ENCODE data around the gene KCNB1. TPM values are rescaled to one million over a fixed set of nuclear protein-coding genes. Genes with fewer than 3 reads are reported as not detected.

Gene KCNB1
- total RNA-seq, 1 donor from 2014 or later = 0.98 TPM

- no peaks in the 10 kb centered on the region for H3K9me3 Mint-ChIP-seq (ENCODE audit: low read depth)
- no peaks in the 10 kb centered on the region for H3K36me3 Mint-ChIP-seq (ENCODE audit: insufficient read depth)
- H3K27ac Mint-ChIP-seq = no peak overlapping the region
- TF ChIP-seq CTCF (IDR thresholded peaks at IDR 0.05; ENCODE audit: unreplicated experiment) = no peak
- no peaks in the 10 kb centered on the region for H3K4me1 Mint-ChIP-seq (ENCODE audit: low read depth)
- H3K4me3 Mint-ChIP-seq (ENCODE audit: low read depth) = no peak overlapping the region
- DNase-seq (ENCODE audit: low spot score, unreplicated experiment) = no peak
- peaks cover 20% of the 10 kb centered on the region for H3K27me3 Mint-ChIP-seq
Observed at GRCh38 chr20:49464556-49464955, 17.9 kb downstream of the KCNB1 start.

GRCh38 chr20:49462626-49463025 lies 19.8 kb downstream of the KCNB1 start:
- H3K36me3 Mint-ChIP-seq (ENCODE audit: insufficient read depth) = no peaks in the 10 kb centered on the region
- no peak overlapping the region for H3K4me3 Mint-ChIP-seq (ENCODE audit: low read depth)
- H3K9me3 Mint-ChIP-seq (ENCODE audit: low read depth) = no peaks in the 10 kb centered on the region
- DNase-seq (ENCODE audit: low spot score, unreplicated experiment) = no peak
- peaks cover 22% of the 10 kb centered on the region for H3K27me3 Mint-ChIP-seq
- no peak for TF ChIP-seq CTCF (IDR thresholded peaks at IDR 0.05; ENCODE audit: unreplicated experiment)
- no peaks in the 10 kb centered on the region for H3K4me1 Mint-ChIP-seq (ENCODE audit: low read depth)
- no peak overlapping the region for H3K27ac Mint-ChIP-seq

- no peak overlapping the region for H3K4me3 Mint-ChIP-seq (ENCODE audit: low read depth)
- H3K27ac Mint-ChIP-seq = no peak overlapping the region
- no peak for DNase-seq (ENCODE audit: low spot score, unreplicated experiment)
- H3K9me3 Mint-ChIP-seq (ENCODE audit: low read depth) = no peaks in the 10 kb centered on the region
- TF ChIP-seq CTCF (IDR thresholded peaks at IDR 0.05; ENCODE audit: unreplicated experiment) = no peak
- no peaks in the 10 kb centered on the region for H3K4me1 Mint-ChIP-seq (ENCODE audit: low read depth)
- peaks cover 19% of the 10 kb centered on the region for H3K27me3 Mint-ChIP-seq
- no peaks in the 10 kb centered on the region for H3K36me3 Mint-ChIP-seq (ENCODE audit: insufficient read depth)
Observed at GRCh38 chr20:49461894-49462620, 20.4 kb downstream of the KCNB1 start.

DNA sequence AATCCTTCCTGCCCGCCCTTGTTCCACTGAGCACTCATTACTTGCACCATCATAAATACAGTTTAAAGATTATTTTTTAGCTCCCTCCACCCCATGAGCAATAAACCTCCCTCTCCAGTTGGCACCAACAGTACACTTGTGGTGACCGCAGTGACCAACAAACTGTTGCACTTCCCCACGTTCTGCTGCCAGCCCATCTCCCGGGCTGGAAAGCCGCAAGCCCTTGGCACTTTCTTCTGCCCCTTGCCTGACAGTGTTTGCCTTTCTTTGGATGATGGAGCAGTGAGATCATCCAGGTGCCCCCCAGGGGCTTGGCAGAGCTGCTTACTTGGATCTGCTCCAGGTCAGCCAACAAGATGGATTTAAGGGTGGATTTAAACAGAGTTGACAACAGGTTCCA lies 21.6 kb downstream of the KCNB1 start:
- Mint-ChIP-seq H3K27me3 (peaks cover 23% of the 10 kb centered on the region), H3K27ac (no peak overlapping the region), H3K9me3 (ENCODE audit: low read depth) (no peaks in the 10 kb centered on the region), H3K4me3 (ENCODE audit: low read depth) (no peak overlapping the region), H3K36me3 (ENCODE audit: insufficient read depth) (no peaks in the 10 kb centered on the region), H3K4me1 (ENCODE audit: low read depth) (no peaks in the 10 kb centered on the region)
- TF ChIP-seq CTCF (IDR thresholded peaks at IDR 0.05; ENCODE audit: unreplicated experiment) = no peak
- no peak for DNase-seq (ENCODE audit: low spot score, unreplicated experiment)

DNA sequence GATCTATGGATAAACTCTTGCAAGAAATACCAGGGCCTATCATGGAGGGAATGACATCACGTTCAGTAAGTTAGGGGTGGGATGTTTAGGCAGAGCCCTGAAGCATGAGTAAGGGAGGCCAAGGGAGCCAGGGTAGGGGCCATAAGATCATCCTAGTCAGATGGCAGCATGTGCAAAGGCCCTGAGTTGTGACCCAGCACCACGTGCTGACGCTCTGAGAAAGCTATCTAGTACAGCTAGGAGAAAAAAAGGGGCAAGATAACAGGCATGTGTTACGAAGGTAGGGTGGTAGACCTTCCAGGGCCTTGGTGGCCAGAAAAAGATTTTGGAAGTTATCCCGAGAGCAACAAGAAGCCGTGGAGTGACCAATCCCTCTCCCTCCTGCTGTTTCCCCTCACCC lies 22.3 kb downstream of the KCNB1 start:
- H3K27me3 Mint-ChIP-seq = peaks cover 23% of the 10 kb centered on the region
- no peak overlapping the region for H3K27ac Mint-ChIP-seq
- no peaks in the 10 kb centered on the region for H3K9me3 Mint-ChIP-seq (ENCODE audit: low read depth)
- H3K36me3 Mint-ChIP-seq (ENCODE audit: insufficient read depth) = no peaks in the 10 kb centered on the region
- no peaks in the 10 kb centered on the region for H3K4me1 Mint-ChIP-seq (ENCODE audit: low read depth)
- no peak for TF ChIP-seq CTCF (IDR thresholded peaks at IDR 0.05; ENCODE audit: unreplicated experiment)
- H3K4me3 Mint-ChIP-seq (ENCODE audit: low read depth) = no peak overlapping the region
- no peak for DNase-seq (ENCODE audit: low spot score, unreplicated experiment)

Data from progenitor cell of endocrine pancreas (in vitro differentiated cells).